Measurements from ENCODE around the gene RGL4.

The RGL4 gene

DNA sequence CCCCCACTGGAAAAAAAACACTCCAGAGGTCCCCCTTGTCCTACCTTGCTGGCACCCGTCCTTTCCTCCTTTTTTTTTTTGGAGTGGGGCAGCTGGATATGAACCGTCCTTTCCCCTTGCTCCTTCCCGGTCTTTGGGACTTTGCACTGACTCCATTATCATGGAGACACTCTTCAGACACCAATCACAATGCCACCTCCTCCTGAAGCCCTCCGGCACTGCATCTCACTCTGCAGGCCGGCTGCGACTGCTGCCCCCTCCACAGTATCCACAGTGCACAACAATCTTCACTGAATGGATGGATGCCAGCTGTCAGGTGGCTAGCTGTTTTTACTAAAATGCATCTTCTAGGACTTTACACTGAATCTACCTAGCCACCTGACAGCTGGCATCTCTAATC lies 12.7 kb upstream of the RGL4 start:
- no peak for DNase-seq (ENCODE audit: low read depth in 1 of 2, low spot score in 1 of 2)

DNA sequence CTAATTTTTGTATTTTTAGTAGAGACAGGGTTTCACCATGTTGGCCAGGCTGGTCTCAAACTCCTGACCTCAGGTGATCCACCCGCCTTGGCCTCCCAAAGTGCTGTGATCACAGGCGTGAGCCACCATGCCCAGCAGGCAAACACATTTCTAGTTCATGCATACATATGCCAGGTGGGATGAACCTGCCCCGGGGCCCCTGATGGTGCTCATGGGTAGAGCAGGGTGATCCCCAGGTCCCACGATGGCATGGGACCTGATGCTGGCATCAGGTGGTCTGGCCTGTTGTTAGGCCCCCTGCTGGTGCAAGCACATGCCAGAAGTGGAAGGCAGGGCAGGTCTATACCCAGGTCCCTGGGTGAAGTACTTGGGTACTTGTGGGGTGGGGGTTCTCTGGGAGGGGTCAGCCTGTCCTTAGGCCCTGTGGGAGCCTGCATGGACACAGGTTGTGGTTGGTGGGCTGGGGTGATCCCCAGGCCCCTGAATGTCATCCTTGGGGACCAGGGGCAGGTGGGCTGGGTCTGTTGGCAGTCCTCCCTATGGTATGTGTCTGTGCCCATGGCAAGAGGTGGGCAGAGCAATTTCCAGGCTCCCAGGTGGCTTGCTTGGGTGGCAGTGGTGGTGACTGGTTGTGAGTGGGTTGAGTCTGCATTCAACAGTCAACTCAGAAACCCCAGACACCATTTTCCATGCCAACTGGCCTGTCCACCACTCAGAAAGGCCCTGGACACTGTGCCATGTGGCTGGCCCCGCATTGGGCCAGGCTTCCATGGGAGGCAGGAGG lies 9.6 kb upstream of the RGL4 start:
- no peak for DNase-seq (ENCODE audit: low read depth in 1 of 2, low spot score in 1 of 2)

DNA sequence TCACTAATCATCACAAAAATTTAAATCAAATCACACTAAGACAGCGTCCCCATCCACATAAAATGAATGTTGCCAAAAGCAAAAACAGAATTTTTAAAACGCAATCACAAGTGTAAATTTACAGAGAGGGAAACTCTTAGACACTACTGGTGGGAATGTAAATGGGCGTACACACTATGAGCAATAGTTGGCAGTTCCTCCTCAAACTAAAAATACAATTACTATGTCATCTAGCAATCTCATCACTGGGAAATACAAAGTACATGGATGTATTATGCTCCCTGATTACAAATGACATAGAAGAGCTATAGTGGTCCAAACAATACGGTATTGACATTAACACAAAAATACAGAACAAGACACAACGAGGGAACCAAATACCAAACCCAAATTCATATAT lies 8.7 kb upstream of the RGL4 start:
- no peak for DNase-seq (ENCODE audit: low read depth in 1 of 2, low spot score in 1 of 2)

DNA sequence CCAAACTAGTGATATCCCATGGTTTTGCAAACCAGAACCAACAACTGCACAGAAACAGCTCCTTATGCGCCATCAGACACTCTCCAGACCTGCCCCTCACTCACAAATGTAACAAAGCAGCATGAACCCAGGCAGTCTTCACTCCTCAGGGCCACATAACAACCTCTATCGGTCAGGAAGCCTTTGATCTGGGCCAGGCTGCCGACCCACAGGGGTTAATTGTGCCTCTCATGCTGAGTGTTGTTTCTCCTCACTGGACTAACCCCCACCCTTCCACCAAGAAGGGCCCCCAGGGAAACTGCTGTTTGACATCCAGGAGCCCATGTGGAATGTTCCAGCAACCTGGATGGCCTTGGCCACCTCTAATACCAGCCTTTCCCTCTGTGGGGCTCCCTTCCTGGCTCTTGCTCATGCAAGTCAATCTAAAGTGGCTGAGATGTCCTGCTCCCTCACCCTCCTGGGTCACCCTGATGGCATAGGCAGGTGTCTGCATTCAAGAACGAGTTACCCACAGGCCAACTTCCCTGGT lies 7.9 kb upstream of the RGL4 start:
- no peak for DNase-seq (ENCODE audit: low read depth in 1 of 2, low spot score in 1 of 2)

DNA sequence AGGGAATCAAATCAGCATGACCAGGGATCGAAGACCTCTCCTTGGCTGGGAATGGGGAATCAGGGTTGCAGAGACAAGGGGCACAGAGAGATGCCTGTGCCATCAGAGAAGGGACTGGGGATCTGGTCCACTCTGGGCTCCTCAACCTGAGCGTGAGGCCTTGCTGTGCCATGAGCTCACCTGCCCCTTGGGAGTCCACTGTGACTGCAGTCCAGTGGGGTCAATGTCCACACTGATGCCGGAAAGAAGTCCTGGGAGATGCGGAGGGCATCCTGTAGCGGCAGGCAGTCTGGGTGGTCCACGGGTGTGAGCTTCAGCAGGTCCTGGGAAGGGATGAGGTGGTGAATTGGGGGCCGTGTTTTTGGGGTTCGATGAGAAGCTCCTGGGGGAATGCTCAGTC lies 7.3 kb upstream of the RGL4 start:
- no peak for DNase-seq (ENCODE audit: low read depth in 1 of 2, low spot score in 1 of 2)

- no peak for DNase-seq (ENCODE audit: low read depth in 1 of 2, low spot score in 1 of 2)
Measured at GRCh38 chr22:23684026-23684425, 6.8 kb upstream of the RGL4 start.

DNA sequence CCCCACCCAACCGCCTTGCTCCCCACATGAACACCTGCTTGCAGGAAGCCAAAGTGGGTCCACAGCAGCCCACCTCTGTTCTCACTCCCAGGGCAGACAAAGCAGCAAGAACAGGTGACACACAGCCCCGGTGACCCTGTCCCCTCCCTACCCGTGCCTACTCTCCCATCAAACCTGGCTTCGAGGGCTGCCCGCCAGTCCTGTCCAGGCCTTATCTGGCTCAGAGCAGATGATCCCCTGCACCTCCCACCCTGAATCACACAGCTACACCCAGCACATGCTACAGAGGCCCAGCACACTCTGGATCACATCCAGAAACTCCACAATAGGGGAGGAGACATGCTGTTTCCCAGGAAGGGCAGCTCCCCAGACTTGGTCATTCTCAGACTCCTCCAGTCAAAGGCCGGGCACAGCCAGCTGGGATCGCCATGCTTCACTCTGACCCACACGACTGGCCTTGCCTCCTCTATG lies 6.2 kb upstream of the RGL4 start:
- no peak for DNase-seq (ENCODE audit: low read depth in 1 of 2, low spot score in 1 of 2)

DNA sequence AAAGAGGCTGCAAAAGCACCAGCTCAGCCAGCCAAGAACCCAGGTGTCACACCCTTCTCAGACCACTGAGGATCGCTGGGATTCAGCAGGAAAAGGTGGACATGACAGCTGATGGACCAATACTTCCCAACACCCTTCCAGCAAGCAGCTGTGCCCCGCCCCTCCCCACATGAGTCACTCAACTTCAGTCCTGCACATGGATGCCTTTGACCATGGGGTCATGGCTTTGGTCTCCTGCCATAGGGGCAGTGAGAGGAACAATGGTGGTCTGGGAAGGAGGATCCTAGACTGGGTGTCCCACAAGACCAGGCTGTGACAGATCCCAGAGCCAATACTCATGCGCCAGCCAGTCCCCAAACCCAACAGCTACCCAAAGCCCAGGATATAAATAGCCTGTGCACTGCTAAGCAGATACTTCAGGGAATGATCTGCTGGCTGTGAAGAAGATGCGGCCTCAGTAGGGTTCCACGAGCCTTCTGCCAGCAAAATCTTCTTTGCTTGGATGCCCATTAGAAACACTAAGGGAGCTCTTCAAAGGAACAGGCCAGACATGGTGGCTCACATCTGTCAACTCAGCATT lies 5.5 kb upstream of the RGL4 start:
- DNase-seq (ENCODE audit: low read depth in 1 of 2, low spot score in 1 of 2), result no peak

DNA sequence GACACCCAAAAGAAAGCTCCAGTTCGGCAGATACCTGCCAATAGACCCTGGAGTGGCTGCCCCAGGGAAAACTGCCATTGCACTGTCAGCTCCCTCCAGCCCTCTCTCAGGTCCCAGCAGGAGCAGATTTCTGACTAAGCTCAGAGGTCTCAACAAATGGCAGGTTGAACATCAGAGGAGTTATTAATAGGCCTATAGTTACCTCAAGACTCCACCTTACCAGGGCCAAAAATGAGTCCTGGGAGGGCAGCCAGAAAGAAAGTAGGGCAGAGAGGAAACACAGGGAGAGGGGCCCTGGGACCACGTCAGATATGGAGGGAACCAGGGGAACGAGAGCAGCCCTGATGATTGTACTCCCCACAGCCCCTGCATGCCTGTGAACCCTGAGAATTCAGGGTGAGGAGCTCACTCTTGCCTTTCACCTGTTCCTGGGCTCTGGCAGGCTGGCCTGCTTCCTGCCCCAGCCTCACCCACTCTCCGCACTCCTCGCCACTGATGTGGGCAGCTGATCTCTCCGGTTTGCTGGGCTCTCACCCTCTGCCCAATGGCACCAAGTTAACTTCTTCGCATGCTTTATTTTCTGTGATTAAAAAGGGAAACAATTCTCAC lies 4.3 kb upstream of the RGL4 start:
- DNase-seq (ENCODE audit: low read depth in 1 of 2, low spot score in 1 of 2), result no peak

DNA sequence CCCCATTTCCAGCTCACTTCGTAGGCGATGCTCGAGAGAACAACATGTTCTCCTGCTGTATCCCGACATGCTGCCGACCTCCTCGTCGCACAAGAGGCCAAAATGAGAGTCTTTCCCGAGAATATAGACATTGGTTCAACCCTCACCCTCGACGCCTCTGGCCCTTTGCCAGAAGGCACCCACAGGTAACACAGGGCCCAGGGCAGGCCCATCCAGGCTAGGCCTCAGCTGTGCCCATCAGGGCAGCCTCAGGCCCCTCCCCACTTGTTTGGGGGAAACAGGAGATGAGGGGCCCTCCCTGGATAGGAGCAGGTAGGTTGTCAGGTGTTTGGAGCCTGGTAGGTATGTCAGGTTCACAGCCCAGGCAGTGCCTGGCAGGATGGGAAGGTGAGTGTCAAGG lies 2.7 kb upstream of the RGL4 start:
- DNase-seq (ENCODE audit: low read depth in 1 of 2, low spot score in 1 of 2), result no peak

- no peak for DNase-seq (ENCODE audit: low read depth in 1 of 2, low spot score in 1 of 2)
Measured at GRCh38 chr22:23688571-23688970, 2.2 kb upstream of the RGL4 start.

DNA sequence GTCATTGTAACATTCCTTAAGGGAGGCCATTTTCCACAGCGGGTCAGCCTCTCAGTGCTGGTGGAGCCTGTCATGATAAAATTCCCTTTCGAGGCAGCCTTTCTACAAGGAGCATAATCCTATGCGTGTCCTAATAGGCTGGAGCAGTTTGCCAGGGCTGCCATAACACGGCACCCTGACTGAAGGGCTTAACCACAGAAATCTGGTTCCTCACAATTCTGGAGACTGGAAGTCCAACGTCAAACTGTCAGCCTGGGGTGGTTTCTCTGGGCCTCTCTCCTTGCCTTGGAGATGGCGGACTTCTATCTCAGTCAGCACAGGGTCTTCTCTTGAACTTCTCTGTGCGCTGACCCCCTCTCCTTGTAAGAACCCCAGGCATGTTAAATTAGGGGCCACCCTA lies 1.4 kb upstream of the RGL4 start:
- DNase-seq (ENCODE audit: low read depth in 1 of 2, low spot score in 1 of 2), result no peak

- no peak for DNase-seq (ENCODE audit: low read depth in 1 of 2, low spot score in 1 of 2)
Measured at GRCh38 chr22:23691748-23692423, 1.1 kb downstream of the RGL4 start.

- DNase-seq (ENCODE audit: low read depth in 1 of 2, low spot score in 1 of 2), result no peak
Measured at GRCh38 chr22:23692598-23693291, 1.9 kb downstream of the RGL4 start.

DNA sequence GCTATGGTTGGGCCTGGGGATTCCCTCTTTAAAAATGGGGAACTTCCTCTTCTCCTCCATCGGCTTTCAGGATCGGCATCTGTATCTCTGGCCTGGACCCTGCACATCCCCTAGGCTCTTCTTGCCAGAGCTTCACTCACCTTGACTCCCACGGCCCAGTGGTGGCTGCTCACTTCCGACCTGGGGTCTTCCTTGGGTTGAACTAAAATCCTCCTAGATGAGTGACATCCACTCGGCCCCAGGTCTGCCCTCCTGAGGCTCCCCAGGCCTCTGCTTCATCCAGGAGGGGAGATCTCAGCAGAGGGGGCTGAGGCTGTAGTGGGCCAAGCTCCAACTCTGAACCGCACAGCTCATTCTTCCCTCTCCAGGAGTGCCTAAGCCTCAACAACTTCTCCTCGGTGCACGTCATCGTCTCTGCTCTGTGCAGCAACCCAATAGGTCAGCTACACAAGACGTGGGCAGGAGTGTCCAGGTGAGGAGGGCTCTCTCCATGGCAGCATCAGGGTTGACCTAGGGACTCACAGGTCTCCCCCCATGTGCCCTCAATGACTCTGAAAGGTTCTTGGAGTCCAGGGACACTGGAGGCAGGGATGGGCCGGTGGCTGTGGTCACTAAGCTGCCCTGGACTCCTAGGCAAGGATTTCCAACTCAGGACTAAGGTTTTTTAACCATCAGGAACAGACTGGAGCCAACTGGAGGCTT lies 3.3 kb downstream of the RGL4 start:
- no peak for DNase-seq (ENCODE audit: low read depth in 1 of 2, low spot score in 1 of 2)

DNA sequence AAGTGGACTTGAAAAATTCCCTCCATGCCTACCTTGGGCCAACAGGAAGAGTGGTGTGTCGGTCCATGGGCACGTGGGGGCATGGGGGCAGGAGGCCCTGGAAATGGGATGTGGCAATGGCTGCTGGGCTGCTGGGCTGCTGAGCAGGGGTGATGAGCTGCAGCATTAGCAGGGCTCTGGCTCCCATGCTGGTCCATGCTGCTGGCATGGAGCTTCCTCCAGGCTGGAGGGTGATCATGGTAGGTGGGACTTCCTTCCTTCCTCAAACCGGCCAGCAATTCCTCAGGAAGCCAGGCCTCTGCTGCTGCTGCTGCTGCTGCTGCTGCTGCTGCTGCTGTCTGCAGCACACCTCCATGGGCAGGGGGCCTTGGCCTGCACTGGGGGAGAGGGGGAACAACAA lies 4.3 kb downstream of the RGL4 start:
- DNase-seq (ENCODE audit: low read depth in 1 of 2, low spot score in 1 of 2), result no peak

DNA sequence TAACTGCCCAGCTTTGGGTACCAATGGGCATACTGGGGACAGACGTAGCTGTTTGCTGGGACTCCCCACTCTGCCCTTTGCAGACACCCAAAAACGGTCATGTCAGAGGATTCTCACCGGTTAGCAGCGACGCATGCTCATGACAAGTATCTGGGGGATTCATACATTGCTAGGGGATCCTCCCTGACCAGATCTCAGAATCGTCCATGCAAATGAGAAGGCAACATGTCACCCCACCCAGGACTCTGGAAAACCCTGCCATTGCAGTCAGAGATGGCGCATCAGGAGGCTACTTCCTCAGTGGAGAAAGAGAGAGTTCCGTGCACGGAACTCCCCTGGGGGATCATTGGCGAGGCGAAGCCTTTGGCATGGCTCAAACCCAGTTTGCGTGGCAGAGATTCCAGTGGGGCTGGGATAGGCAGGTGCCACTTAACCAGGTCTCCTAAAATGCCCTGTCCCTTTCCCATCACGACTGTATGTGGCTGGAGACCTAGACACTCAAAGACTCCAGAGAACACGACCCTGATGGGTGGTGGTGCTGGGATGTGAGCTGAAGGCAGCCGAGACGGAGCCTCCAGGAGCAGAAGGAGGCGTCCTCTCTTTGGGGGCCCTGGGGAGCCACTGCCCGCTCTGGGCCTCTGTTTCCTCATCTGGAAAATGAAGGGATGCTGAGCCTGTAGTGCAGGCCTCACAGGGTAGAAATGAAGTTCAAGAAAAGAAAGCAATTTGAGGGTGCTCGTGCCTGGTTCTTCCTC lies 4.9 kb downstream of the RGL4 start:
- no peak for DNase-seq (ENCODE audit: low read depth in 1 of 2, low spot score in 1 of 2)

- DNase-seq (ENCODE audit: low read depth in 1 of 2, low spot score in 1 of 2), result peak; percentile 55 to 61
Measured at GRCh38 chr22:23696326-23696851, 5.6 kb downstream of the RGL4 start.

Data from activated T-helper 1 cell treated with anti-CD3 and anti-CD28 coated beads, Interleukin-2, amount 50 U/mL, for 16 hours (primary cell).